DMS 273 (cell line): ENCODE measurements around the gene PNPLA6.

Experiments
- DNase-seq: peaks from one replicate; lab custom pipeline; 2025; ENCODE audit not compliant: unreplicated experiment; lab: John Stamatoyannopoulos, UW

The PNPLA6 gene

GRCh38 chr19:7595466-7596133, 60.1 kb downstream of the PNPLA6 start, which contains the start of gene CAMSAP3:
Gene CAMSAP3 (plus strand): TSS chr19:7595863. CDS start chr19:7596003, 140 bp downstream.
- peak; percentile 81 for DNase-seq

GRCh38 chr19:7596211-7596937, 60.9 kb downstream of the PNPLA6 start:
- peak; percentile 33 for DNase-seq

GRCh38 chr19:7597689-7598088, 62.2 kb downstream of the PNPLA6 start:
- no peak for DNase-seq

GRCh38 chr19:7598180-7598579, 62.7 kb downstream of the PNPLA6 start:
- DNase-seq = no peak

- no peak for DNase-seq
Measured at GRCh38 chr19:7600721-7601120, 65.2 kb downstream of the PNPLA6 start.

- no peak for DNase-seq
Measured at GRCh38 chr19:7602240-7602934, 66.9 kb downstream of the PNPLA6 start.

- DNase-seq = no peak
Measured at GRCh38 chr19:7602935-7603497, 67.5 kb downstream of the PNPLA6 start.

GRCh38 chr19:7603919-7604318, 68.4 kb downstream of the PNPLA6 start:
- no peak for DNase-seq

GRCh38 chr19:7605490-7606222, 70.1 kb downstream of the PNPLA6 start:
- DNase-seq = peak; percentile 59

- no peak for DNase-seq
Measured at GRCh38 chr19:7606289-7606688, 70.8 kb downstream of the PNPLA6 start.

- DNase-seq = no peak
Measured at GRCh38 chr19:7607212-7607873, 71.8 kb downstream of the PNPLA6 start.

- DNase-seq = no peak
Measured at GRCh38 chr19:7607874-7608560, 72.5 kb downstream of the PNPLA6 start.

GRCh38 chr19:7610491-7611240, 75.1 kb downstream of the PNPLA6 start:
- no peak for DNase-seq
